Thoracic aorta (tissue), 2 donors: ENCODE data around the gene RBMS3. TPM values are rescaled to one million over a fixed set of nuclear protein-coding genes. Genes with fewer than 3 reads are reported as not detected.

Experiments used
- ATAC-seq: fragments of 150-250 bp; one replicate; pipeline ENCODE4 v1.8.0; 2017; ENCODE audit warnings: low read depth; ENCODE audit not compliant: insufficient number of reproducible peaks, low FRiP score
- DNase-seq: peaks from one replicate; pipeline ENCODE4 v3.0.0-alpha.2; 2020; ENCODE audit warnings: low spot score
- H3K27ac ChIP-seq, 2 donors: fragments of 200-600 bp; sonication (generic); 1 replicate in 1 of 2; 2 replicates in 1 of 2; pipeline ENCODE4 v1.5.1; 2016; ENCODE audit warnings: mild to moderate bottlenecking in 2 of 2, moderate library complexity in 2 of 2
- H3K27me3 ChIP-seq: fragments of 200-600 bp; sonication (generic); replicated peaks from 2 replicates; pipeline ENCODE4 v1.6.0; 2016; ENCODE audit warnings: mild to moderate bottlenecking; ENCODE audit not compliant: insufficient read depth
- H3K36me3 ChIP-seq: fragments of 200-600 bp; sonication (generic); one replicate; pipeline ENCODE4 v1.5.1; 2016
- H3K4me1 ChIP-seq, 2 donors: fragments of 200-600 bp; sonication (generic); 1 replicate in 1 of 2; 2 replicates in 1 of 2; pipeline versions ENCODE4 v1.5.1 to v1.6.0; 2016; ENCODE audit warnings: low read depth in 2 of 2, mild to moderate bottlenecking in 1 of 2; ENCODE audit not compliant: control insufficient read depth in 1 of 2
- H3K4me3 ChIP-seq: fragments of 200-600 bp; sonication (generic); 2 replicates; pipeline ENCODE4 v1.5.1; 2016; ENCODE audit warnings: mild to moderate bottlenecking
- H3K9me3 ChIP-seq: fragments of 200-600 bp; sonication (generic); 2 replicates; pipeline ENCODE4 v1.5.1; 2016
- total RNA-seq, 2 donors: library from RNA; depleted of rRNA; stranded (reverse); fragments of >200 nt; gene quantifications; one replicate each; pipeline versions ENCODE4 v1.1.0 to v1.2.3, GENCODE V29; 2016
- TF ChIP-seq, protein P1 (sequence below): fragments of 200-600 bp; sonication (generic); IDR thresholded peaks from one replicate; pipeline ENCODE4 v1.5.1; 2019; ENCODE audit warnings: antibody characterized with exemption

Gene RBMS3
- total RNA-seq, 2 donors from 2014 or later, result 149 to 186 TPM

DNA sequence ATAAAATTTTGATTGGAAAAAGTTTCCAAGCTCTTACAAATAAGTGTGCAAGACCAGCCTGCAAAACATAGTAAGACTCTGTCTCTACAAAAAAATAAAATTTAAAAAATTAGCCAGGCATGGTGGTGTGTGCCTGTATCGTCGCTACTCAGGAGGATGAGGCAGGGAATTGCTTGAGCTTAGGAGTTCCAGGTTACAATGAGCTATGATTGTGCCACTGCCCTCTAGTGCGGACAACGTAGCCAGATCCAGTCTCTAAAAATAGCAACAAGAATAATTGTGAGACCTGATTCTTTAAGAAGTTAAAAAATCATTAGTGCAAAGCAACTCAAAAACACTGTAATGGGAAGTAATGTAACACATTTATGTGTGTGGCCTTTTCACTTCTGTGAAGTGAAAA is 251.6 kb downstream of the RBMS3 start:
- no peak overlapping the region for H3K4me3 ChIP-seq
- H3K9me3 ChIP-seq, result no peaks in the 10 kb centered on the region
- no peak for ATAC-seq
- no peak for DNase-seq
- H3K36me3 ChIP-seq, result no peaks in the 10 kb centered on the region
- H3K27ac ChIP-seq, result peak overlapping the region; percentile 11 to 21
- TF ChIP-seq, protein P1, sequence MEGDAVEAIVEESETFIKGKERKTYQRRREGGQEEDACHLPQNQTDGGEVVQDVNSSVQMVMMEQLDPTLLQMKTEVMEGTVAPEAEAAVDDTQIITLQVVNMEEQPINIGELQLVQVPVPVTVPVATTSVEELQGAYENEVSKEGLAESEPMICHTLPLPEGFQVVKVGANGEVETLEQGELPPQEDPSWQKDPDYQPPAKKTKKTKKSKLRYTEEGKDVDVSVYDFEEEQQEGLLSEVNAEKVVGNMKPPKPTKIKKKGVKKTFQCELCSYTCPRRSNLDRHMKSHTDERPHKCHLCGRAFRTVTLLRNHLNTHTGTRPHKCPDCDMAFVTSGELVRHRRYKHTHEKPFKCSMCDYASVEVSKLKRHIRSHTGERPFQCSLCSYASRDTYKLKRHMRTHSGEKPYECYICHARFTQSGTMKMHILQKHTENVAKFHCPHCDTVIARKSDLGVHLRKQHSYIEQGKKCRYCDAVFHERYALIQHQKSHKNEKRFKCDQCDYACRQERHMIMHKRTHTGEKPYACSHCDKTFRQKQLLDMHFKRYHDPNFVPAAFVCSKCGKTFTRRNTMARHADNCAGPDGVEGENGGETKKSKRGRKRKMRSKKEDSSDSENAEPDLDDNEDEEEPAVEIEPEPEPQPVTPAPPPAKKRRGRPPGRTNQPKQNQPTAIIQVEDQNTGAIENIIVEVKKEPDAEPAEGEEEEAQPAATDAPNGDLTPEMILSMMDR, result no peak
- H3K27me3 ChIP-seq, result no peaks in the 10 kb centered on the region
- H3K4me1 ChIP-seq, result peaks cover 19 to 50% of the 10 kb centered on the region in 2 donors

- Histone ChIP-seq H3K36me3 (no peaks in the 10 kb centered on the region), H3K27ac (no peak overlapping the region), H3K27me3 (no peaks in the 10 kb centered on the region), H3K4me3 (no peak overlapping the region), H3K4me1 (peaks cover 27 to 60% of the 10 kb centered on the region in 2 donors), H3K9me3 (no peaks in the 10 kb centered on the region)
- DNase-seq, result no peak
- no peak for ATAC-seq
- TF ChIP-seq, protein P1, result no peak
Observed at GRCh38 chr3:29534006-29534405, 253.1 kb downstream of the RBMS3 start.

DNA sequence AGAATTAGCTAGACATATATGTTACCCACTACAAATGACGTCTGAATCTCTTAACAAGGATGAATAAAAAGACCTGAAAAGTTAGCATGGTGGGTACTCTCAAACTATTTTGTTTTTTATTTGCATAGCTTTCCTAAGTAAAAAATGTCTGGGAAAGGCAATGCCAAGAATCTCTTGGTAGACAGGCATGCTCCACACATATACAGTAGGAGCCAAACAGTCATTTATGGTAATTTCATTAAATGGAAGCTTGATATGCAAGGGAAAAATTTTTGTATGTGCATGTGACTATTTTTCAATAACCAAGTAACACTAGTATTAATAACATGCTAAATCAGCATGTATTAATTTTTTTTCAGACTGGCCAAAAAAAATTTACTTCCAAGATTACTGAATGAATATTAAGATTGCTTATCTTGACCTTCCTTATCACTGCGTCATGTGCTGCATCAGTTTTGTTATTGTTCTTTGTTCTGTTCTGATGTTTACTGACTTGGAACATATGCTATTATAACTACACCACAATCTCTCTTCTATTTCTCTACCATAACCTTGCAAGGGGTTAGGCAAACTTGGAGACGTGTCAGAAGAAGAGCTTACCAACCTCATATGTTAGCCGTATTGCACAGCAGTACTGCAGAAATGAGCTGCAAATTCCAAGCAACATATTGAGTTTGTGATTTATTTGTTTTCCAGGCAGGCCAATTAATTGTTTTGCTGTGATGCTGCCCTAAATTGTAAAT is 255.3 kb downstream of the RBMS3 start:
- TF ChIP-seq, protein P1, result no peak
- Histone ChIP-seq H3K4me3 (no peak overlapping the region), H3K4me1 (peaks cover 28 to 52% of the 10 kb centered on the region in 2 donors), H3K27me3 (no peaks in the 10 kb centered on the region), H3K9me3 (no peaks in the 10 kb centered on the region), H3K27ac (no peak overlapping the region), H3K36me3 (no peaks in the 10 kb centered on the region)
- ATAC-seq (no peak), DNase-seq (no peak)

DNA sequence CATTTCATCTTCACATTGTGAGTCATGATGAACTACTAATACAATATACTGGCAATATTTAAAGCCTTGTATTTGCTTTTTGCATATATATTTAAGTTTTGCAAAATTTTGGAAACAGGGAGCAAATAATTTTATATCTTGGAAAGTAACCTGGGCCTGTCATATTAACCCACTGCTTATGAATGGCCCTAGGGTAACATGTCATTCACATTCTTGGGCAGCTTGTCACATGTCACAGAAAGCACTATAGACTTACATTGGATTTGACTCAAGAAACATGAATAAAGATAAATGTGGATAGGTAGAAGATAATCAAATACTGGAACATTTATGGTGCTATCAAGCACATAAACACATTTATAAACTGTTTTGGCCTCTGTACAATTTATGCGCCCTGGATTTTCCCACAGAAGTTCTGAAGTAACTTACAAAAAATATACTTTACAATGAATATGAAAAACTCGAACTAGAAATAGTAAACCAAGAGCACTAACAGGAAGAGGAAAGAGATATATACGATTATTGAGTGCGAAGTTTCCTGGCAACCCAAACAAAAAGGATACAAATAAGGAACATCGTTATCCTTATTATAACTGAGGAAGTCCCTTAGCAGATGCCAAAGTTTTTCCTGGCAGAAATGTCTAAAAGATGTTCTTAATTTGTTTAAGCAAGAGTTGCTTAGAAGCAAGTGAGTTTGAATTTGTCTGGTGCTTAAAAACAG is 257.2 kb downstream of the RBMS3 start:
- Histone ChIP-seq H3K36me3 (no peaks in the 10 kb centered on the region), H3K27ac (no peak overlapping the region)

DNA sequence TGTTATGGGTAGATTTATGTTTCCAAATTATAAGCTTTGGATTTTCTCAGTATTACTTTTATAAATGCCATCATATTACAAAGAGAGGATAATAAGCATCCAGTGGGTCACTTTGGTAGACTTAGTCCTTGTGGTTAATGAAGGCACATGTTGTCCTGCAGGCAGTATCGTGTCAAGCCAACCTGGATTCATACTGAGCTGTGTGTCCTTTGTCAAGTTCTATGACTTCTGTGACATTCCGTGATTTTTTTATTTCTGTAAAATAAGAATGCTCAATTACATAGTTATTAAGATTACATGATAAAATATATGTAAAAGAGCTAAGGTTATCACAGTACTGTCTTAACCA is 257.7 kb downstream of the RBMS3 start:
- Histone ChIP-seq H3K27ac (no peak overlapping the region), H3K27me3 (no peaks in the 10 kb centered on the region), H3K4me1 (peaks cover 11 to 45% of the 10 kb centered on the region in 2 donors), H3K4me3 (no peak overlapping the region), H3K36me3 (no peaks in the 10 kb centered on the region), H3K9me3 (no peaks in the 10 kb centered on the region)
- no peak for DNase-seq
- no peak for ATAC-seq
- TF ChIP-seq, protein P1, result no peak

More for the DNA sequence above, 257.2 kb downstream of the RBMS3 start:
- Histone ChIP-seq H3K9me3 (no peaks in the 10 kb centered on the region), H3K27me3 (no peaks in the 10 kb centered on the region), H3K4me3 (no peak overlapping the region), H3K4me1 (peaks cover 11 to 41% of the 10 kb centered on the region in 2 donors)
- no peak for DNase-seq
- TF ChIP-seq, protein P1, result no peak
- ATAC-seq, result no peak
